CD4-positive, alpha-beta T cell (primary cell): Measurements from ENCODE around the gene OR8G1. TPM values are rescaled to one million over a fixed set of nuclear protein-coding genes. Genes with fewer than 3 reads are reported as not detected.

Experiments used
- ATAC-seq: fragments of 200-7000 bp; cut with Tn5 transposase; one replicate; pipeline ENCODE4 v1.10.0; 2022; ENCODE audit warnings: mild to moderate bottlenecking; ENCODE audit not compliant: poor library complexity
- CTCF ChIA-PET: fragments of 350-600 bp; sonication (Branson Sonifier 250); formaldehyde crosslinking; loops from one replicate; lab custom pipeline; 2021; ENCODE audit warnings: antibody characterized with exemption, inconsistent platforms; lab: Charles Lee
- POLR2A ChIA-PET: fragments of 350-600 bp; sonication (Branson Sonifier 250); formaldehyde crosslinking; loops from one replicate; lab custom pipeline; 2021; ENCODE audit warnings: antibody characterized with exemption, inconsistent platforms; lab: Charles Lee
- DNase-seq, 14 experiments: peaks; one replicate each; pipeline ENCODE4 v3.0.0-alpha.2; 2013 to 2020; ENCODE audit warnings: mixed read lengths in 2 of 14
- H3K27ac ChIP-seq, 2 donors: one replicate each; pipeline versions ENCODE4 v1.5.1 to v1.7.0; 2013; ENCODE audit warnings: low read length in 2 of 2, low read depth in 1 of 2, mild to moderate bottlenecking in 1 of 2
- H3K27me3 ChIP-seq, 2 experiments: 1 replicate in 1 of 2; 2 replicates in 1 of 2; pipeline versions ENCODE4 v1.6.1 to v1.7.0; 2013; ENCODE audit warnings: low read length in 2 of 2, control low read depth in 1 of 2, mild to moderate bottlenecking in 1 of 2, moderate library complexity in 1 of 2; ENCODE audit not compliant: insufficient read depth in 2 of 2, control insufficient read depth in 1 of 2
- H3K36me3 ChIP-seq: one replicate; pipeline ENCODE4 v1.6.1; 2013; ENCODE audit warnings: low read length, control low read depth; ENCODE audit not compliant: insufficient read depth
- H3K4me1 ChIP-seq: one replicate; pipeline ENCODE4 v1.6.1; 2013; ENCODE audit warnings: low read length, control low read depth; ENCODE audit not compliant: insufficient read depth
- H3K4me3 ChIP-seq: one replicate; pipeline ENCODE4 v1.5.1; 2013; ENCODE audit warnings: mild to moderate bottlenecking, low read length, moderate library complexity
- H3K9me3 ChIP-seq, 2 experiments: 1 replicate in 1 of 2; 2 replicates in 1 of 2; pipeline versions ENCODE4 v1.6.1 to v1.7.0; 2013; ENCODE audit warnings: low read length in 2 of 2, mild to moderate bottlenecking in 2 of 2, control low read depth in 1 of 2, moderate library complexity in 1 of 2; ENCODE audit not compliant: control insufficient read depth in 1 of 2, insufficient read depth in 1 of 2
- H3K27ac Mint-ChIP-seq: one replicate; pipeline ENCODE4 v1.8.0; 2020; ENCODE audit warnings: mixed read lengths
- H3K27me3 Mint-ChIP-seq: one replicate; pipeline ENCODE4 v1.8.0; 2021; ENCODE audit warnings: mixed read lengths
- H3K36me3 Mint-ChIP-seq: one replicate; pipeline ENCODE4 v1.8.0; 2021; ENCODE audit warnings: low read depth, mixed read lengths
- H3K4me1 Mint-ChIP-seq: one replicate; pipeline ENCODE4 v1.8.0; 2021; ENCODE audit warnings: low read depth, mixed read lengths
- H3K4me3 Mint-ChIP-seq: one replicate; pipeline ENCODE4 v1.8.0; 2020; ENCODE audit warnings: mild to moderate bottlenecking, mixed read lengths
- H3K9me3 Mint-ChIP-seq: one replicate; pipeline ENCODE4 v1.8.0; 2020; ENCODE audit warnings: mixed read lengths
- intact Hi-C, 2 experiments: fragments of 100-400 bp; cut with DNase I in 1 of 2; cut with micrococcal nuclease in 1 of 2; formaldehyde crosslinking; loops; one replicate each; pipeline versions ENCODE4 v1.15.1 to v1.9.0; 2023 to 2025; cut with DNase I, micrococcal nuclease
- total RNA-seq, 174 experiments: library from RNA in 2 of 174; stranded (reverse) in 2 of 174; gene quantifications; one replicate each; pipeline ENCODE4 v1.2.3 and lab custom pipeline; 2021 to 2026
- TF ChIP-seq, protein P1 (sequence below): fragments of 200-600 bp; IDR thresholded peaks from one replicate; pipeline ENCODE4 v1.8.0; 2022; ENCODE audit warnings: antibody characterized with exemption, mild to moderate bottlenecking

Gene OR8G1
- total RNA-seq, 2 experiments from 2014 or later = not detected

GRCh38 chr11:124302347-124303125, 61.6 kb downstream of the OR8G1 start:
- H3K4me3 Mint-ChIP-seq = no peak overlapping the region
- TF ChIP-seq, protein P1, sequence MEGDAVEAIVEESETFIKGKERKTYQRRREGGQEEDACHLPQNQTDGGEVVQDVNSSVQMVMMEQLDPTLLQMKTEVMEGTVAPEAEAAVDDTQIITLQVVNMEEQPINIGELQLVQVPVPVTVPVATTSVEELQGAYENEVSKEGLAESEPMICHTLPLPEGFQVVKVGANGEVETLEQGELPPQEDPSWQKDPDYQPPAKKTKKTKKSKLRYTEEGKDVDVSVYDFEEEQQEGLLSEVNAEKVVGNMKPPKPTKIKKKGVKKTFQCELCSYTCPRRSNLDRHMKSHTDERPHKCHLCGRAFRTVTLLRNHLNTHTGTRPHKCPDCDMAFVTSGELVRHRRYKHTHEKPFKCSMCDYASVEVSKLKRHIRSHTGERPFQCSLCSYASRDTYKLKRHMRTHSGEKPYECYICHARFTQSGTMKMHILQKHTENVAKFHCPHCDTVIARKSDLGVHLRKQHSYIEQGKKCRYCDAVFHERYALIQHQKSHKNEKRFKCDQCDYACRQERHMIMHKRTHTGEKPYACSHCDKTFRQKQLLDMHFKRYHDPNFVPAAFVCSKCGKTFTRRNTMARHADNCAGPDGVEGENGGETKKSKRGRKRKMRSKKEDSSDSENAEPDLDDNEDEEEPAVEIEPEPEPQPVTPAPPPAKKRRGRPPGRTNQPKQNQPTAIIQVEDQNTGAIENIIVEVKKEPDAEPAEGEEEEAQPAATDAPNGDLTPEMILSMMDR = no peak
- no peak overlapping the region for H3K27ac ChIP-seq
- POLR2A ChIA-PET = no interaction called here
- H3K36me3 ChIP-seq = no peaks in the 10 kb centered on the region
- H3K4me1 Mint-ChIP-seq = no peaks in the 10 kb centered on the region
- no peak overlapping the region for H3K27ac Mint-ChIP-seq
- H3K27me3 Mint-ChIP-seq = peaks cover 17% of the 10 kb centered on the region
- no peaks in the 10 kb centered on the region for H3K9me3 ChIP-seq
- H3K9me3 Mint-ChIP-seq = no peaks in the 10 kb centered on the region
- ATAC-seq = no peak
- CTCF ChIA-PET = no interaction called here
- no peak overlapping the region for H3K4me3 ChIP-seq
- no peaks in the 10 kb centered on the region for H3K4me1 ChIP-seq
- no peaks in the 10 kb centered on the region for H3K36me3 Mint-ChIP-seq
- DNase-seq = no peak
- intact Hi-C loops = no loop called here
- H3K27me3 ChIP-seq = no peaks in the 10 kb centered on the region

Other genes with a start within 250 kb of the OR8G1 start
- gene OR10G6, start 245.9 kb upstream of the OR8G1 start, total RNA-seq = not detected
- not detected for gene OR10G4, start 228.1 kb upstream of the OR8G1 start, total RNA-seq
- gene OR10G9, start 218.1 kb upstream of the OR8G1 start, total RNA-seq = not detected
- gene OR10G8, start 214.3 kb upstream of the OR8G1 start, total RNA-seq = not detected
- gene OR10G7, start 199.8 kb upstream of the OR8G1 start, total RNA-seq = not detected
- gene VWA5A, start 125.6 kb upstream of the OR8G1 start, total RNA-seq = 1 to 10 TPM; 5.1 to 5.6 TPM
- gene OR10D3, start 57.8 kb upstream of the OR8G1 start, total RNA-seq = not detected
- not detected for gene OR8G5, start 15.3 kb downstream of the OR8G1 start, total RNA-seq
- not detected for gene OR8D1, start 72.9 kb downstream of the OR8G1 start, total RNA-seq
- gene OR8D2, start 79.1 kb downstream of the OR8G1 start, total RNA-seq = not detected
- not detected for gene OR8B2, start 143.4 kb downstream of the OR8G1 start, total RNA-seq
- not detected for gene OR8B3, start 157.9 kb downstream of the OR8G1 start, total RNA-seq
- gene OR8B4, start 183.8 kb downstream of the OR8G1 start, total RNA-seq = not detected
- gene OR8B8, start 204.6 kb downstream of the OR8G1 start, total RNA-seq = not detected